A549 (cell line): ENCODE measurements around the gene IRX4. TPM values are rescaled to one million over a fixed set of nuclear protein-coding genes. Genes with fewer than 3 reads are reported as not detected.
A peak's percentile ranks its signal among the peaks of the same experiment; 100 is the strongest.

ENCODE experiments used
- ATAC-seq, 2 experiments: fragments of 200-7000 bp in 1 of 2; fragments of >200 bp in 1 of 2; cut with Nextera tagmentation in 1 of 2; cut with Tn5 transposase in 1 of 2; 3 replicates each; pipeline versions ENCODE4 v1.8.0 to v1.9.1; 2018 to 2020; ENCODE audit warnings: mild to moderate bottlenecking in 1 of 2, moderate library complexity in 1 of 2
- CTCF ChIA-PET: fragments of 300-600 bp; sonication (Branson Sonifier 250); formaldehyde crosslinking; extraction: SDS; loops from one replicate; lab custom pipeline; 2021; ENCODE audit warnings: antibody characterized with exemption, inconsistent platforms; lab: Yijun Ruan, JAX
- POLR2A ChIA-PET: fragments of 350-600 bp; formaldehyde crosslinking; extraction: SDS; loops from one replicate; lab custom pipeline; 2021; ENCODE audit warnings: antibody characterized with exemption, inconsistent platforms; lab: Yijun Ruan, JAX
- DNase-seq, 2 experiments: peaks; one replicate each; pipeline versions ENCODE4 v3.0.0 to v3.0.0-alpha.2; 2011 to 2016; ENCODE audit warnings: low read depth in 1 of 2, low spot score in 1 of 2
- FAIRE-seq: peaks from 2 replicates; lab custom pipeline; 2011; peaks lifted over from hg19 to GRCh38; lab: Jason Lieb, UNC
- H3K27ac ChIP-seq, 2 experiments: fragments of >200 bp; sonication (Bioruptor Twin); formaldehyde crosslinking; 3 replicates each; pipeline ENCODE4 v1.5.1; 2016 to 2017
- H3K4me1 ChIP-seq: fragments of >200 bp; sonication (Bioruptor Twin); formaldehyde crosslinking; 3 replicates; pipeline ENCODE4 v1.6.1; 2016
- H3K4me2 ChIP-seq: fragments of >200 bp; sonication (Bioruptor Twin); formaldehyde crosslinking; 3 replicates; pipeline ENCODE4 v1.6.1; 2016
- H3K4me3 ChIP-seq: fragments of >200 bp; sonication (Bioruptor Twin); formaldehyde crosslinking; 3 replicates; pipeline ENCODE4 v1.5.1; 2016
- H3K9me3 ChIP-seq: fragments of >200 bp; sonication (Bioruptor Twin); formaldehyde crosslinking; 3 replicates; pipeline ENCODE4 v1.6.1; 2016
- CBX2 ChIP-seq: fragments of 200-600 bp; sonication (generic); IDR thresholded peaks from 2 replicates; pipeline ENCODE4 v1.6.1; 2016; ENCODE audit warnings: low read depth, mild to moderate bottlenecking, borderline replicate concordance
- CBX8 ChIP-seq: fragments of 200-600 bp; sonication (generic); IDR thresholded peaks from 2 replicates; pipeline ENCODE4 v1.6.1; 2016
- CHD2 ChIP-seq: fragments of 150-350 bp; IDR thresholded peaks from 2 replicates; pipeline ENCODE4 v1.6.1; 2014; ENCODE audit warnings: low read length; ENCODE audit not compliant: partially characterized antibody
- EHF ChIP-seq: fragments of 250-450 bp; sonication (Bioruptor Pico); IDR thresholded peaks from 2 replicates; pipeline ENCODE4 v1.5.0; 2020; ENCODE audit warnings: mild to moderate bottlenecking
- EP300 ChIP-seq, 2 experiments: fragments of >200 bp; sonication (Bioruptor Twin); formaldehyde crosslinking; IDR thresholded peaks; 2 replicates in 1 of 2; 3 replicates in 1 of 2; pipeline ENCODE4 v1.6.1; 2016 to 2017
- FOXS1 ChIP-seq: fragments of 250-450 bp; sonication (Bioruptor Pico); IDR thresholded peaks from 2 replicates; pipeline ENCODE4 v1.5.0; 2020; ENCODE audit warnings: mild to moderate bottlenecking, moderate library complexity
- GATA3 ChIP-seq: IDR thresholded peaks from 2 replicates; pipeline ENCODE4 v1.6.1; 2012; ENCODE audit warnings: borderline replicate concordance
- NFE2L2 ChIP-seq: fragments of 150-350 bp; conservative IDR thresholded peaks from 2 replicates; pipeline ENCODE4 v1.6.1; 2014; ENCODE audit warnings: low read length
- NR3C1 ChIP-seq: fragments of >200 bp; sonication (Bioruptor Twin); formaldehyde crosslinking; IDR thresholded peaks from 3 replicates; pipeline ENCODE4 v1.6.1; 2017
- RAD21 ChIP-seq, 2 experiments: fragments of >200 bp in 1 of 2; sonication (Bioruptor Twin) in 1 of 2; formaldehyde crosslinking in 1 of 2; IDR thresholded peaks in 1 of 2; conservative IDR thresholded peaks in 1 of 2; 2 replicates in 1 of 2; 3 replicates in 1 of 2; pipeline ENCODE4 v1.6.1; 2012 to 2018; ENCODE audit warnings: inconsistent platforms in 1 of 2
- RARB ChIP-seq: fragments of 250-450 bp; sonication (Bioruptor Pico); IDR thresholded peaks from 2 replicates; pipeline ENCODE4 v1.8.0; 2021; ENCODE audit warnings: mild to moderate bottlenecking, moderate library complexity
- RCOR1 ChIP-seq: fragments of 150-350 bp; IDR thresholded peaks from 2 replicates; pipeline ENCODE4 v1.6.1; 2014; ENCODE audit warnings: antibody characterized with exemption, low read length, low read depth
- TFCP2L1 ChIP-seq: fragments of 250-450 bp; sonication (Bioruptor Pico); IDR thresholded peaks from 2 replicates; pipeline ENCODE4 v1.5.0; 2021; ENCODE audit warnings: mild to moderate bottlenecking
- WGBS: methylation state at CpG from one replicate; pipeline ENCODE4 v1.1.6; 2017; ENCODE audit errors: missing lambda C conversion rate; 5-methylcytosine and 5-hydroxymethylcytosine counted together
- polyA plus RNA-seq, 4 experiments: library from polyadenylated mRNA; depleted of rRNA in 3 of 4; stranded (reverse); fragments of >200 nt; fragmentation: RNase III in 1 of 4; extraction: RNeasy Plus Mini Kit Qiagen cat#74134 plus additional on column Dnase treatment in 1 of 4; gene quantifications; 2 replicates in 3 of 4; 3 replicates in 1 of 4; pipeline ENCODE4 v1.2.3, GENCODE V29; 2011 to 2017
- TF ChIP-seq, protein P1 (sequence below): fragments of 250-450 bp; sonication (Bioruptor Pico); IDR thresholded peaks from 2 replicates; pipeline ENCODE4 v1.5.0; 2020; ENCODE audit warnings: low read depth, mild to moderate bottlenecking, moderate library complexity
- TF ChIP-seq, protein P2 (sequence below): fragments of 150-350 bp; IDR thresholded peaks from 2 replicates; pipeline ENCODE4 v1.6.1; 2014; ENCODE audit warnings: low read depth, mild to moderate bottlenecking, low read length
- TF ChIP-seq, protein P3 (sequence below): fragments of >200 bp; sonication (Bioruptor Twin); formaldehyde crosslinking; IDR thresholded peaks from 3 replicates; pipeline ENCODE4 v1.5.1; 2016
- TF ChIP-seq, protein P4 (sequence below): IDR thresholded peaks from 2 replicates; pipeline ENCODE4 v1.6.1; 2012; ENCODE audit warnings: low read depth, borderline replicate concordance
- TF ChIP-seq, protein P5 (sequence below): IDR thresholded peaks from 2 replicates; pipeline ENCODE4 v1.6.1; 2012
- TF ChIP-seq, protein P6 (sequence below): fragments of 200-600 bp; sonication (generic); IDR thresholded peaks from 2 replicates; pipeline ENCODE4 v1.6.1; 2016; ENCODE audit warnings: antibody characterized with exemption, mild to moderate bottlenecking, moderate library complexity
- TF ChIP-seq, protein P7 (sequence below): fragments of 450-650 bp; IDR thresholded peaks from 2 replicates; pipeline ENCODE4 v1.6.1; 2014; ENCODE audit warnings: antibody characterized with exemption

The IRX4 gene
- polyA plus RNA-seq, 2 of the 4 experiments (the other 2 are of a cell fraction): 0.04 to 0.06 TPM

DNA sequence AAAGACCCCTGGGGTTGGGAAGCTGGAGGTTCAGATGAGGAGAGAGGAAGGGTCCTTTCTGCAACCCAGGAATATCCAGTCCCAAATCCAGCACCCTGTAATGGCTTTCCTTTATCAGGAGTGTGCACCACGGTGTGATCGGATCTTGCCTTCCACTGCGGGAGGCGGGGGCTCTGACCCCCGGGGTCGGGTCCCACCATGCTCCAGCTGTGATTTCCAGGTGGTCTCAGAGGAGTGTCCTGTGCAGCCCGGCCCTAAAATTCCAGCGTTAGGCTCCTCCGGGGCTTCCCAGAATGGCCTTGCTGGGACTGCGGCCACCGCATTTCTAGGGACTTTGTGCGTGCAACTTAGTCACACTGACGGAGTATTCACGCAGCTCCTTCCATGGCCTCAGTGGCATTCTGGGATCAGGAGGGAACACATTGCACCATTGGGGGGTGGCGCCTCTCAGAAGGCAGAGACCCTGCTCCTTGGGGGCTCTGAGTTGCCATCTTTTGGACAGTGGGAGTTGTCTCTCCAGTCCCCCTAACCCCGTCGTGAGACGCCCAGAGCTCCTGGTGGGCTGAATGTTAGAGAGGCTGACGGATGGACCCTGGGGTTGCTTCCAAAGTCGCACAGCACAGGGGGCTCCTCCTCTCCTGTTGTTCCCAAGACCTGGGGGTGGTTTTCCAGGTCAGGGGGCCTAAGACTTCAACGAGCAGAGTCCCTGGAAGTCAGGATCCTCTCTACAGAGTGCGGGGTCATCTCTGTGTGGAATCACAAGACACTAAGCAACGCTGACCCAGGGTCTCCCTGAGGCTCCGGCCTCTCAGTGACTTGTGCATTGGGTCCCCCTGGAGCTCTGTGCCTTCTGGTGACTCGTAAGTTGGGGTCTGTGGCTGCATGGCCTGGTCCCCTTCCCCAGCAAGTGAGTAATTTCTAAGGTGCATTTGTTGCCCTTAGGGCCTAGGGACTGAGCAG lies 42.7 kb upstream of the IRX4 start:
- H3K4me3 ChIP-seq: no peak overlapping the region
- 0 out of 6 replicates have a peak, but pooled peaks of 1 of the 2 experiments have one; percentile 22 for ATAC-seq
- WGBS: 19% methylated on average over 19 of the region's 25 CpGs
- H3K27ac ChIP-seq: no peak overlapping the region
- TF ChIP-seq CBX8 (no peak), NR3C1 (no peak), EHF (CRISPR knock-in tag) (no peak), CBX2 (no peak), GATA3 (no peak), TFCP2L1 (no peak), RARB (CRISPR knock-in tag) (no peak), FOXS1 (CRISPR knock-in tag) (no peak)
- TF ChIP-seq, protein P1, sequence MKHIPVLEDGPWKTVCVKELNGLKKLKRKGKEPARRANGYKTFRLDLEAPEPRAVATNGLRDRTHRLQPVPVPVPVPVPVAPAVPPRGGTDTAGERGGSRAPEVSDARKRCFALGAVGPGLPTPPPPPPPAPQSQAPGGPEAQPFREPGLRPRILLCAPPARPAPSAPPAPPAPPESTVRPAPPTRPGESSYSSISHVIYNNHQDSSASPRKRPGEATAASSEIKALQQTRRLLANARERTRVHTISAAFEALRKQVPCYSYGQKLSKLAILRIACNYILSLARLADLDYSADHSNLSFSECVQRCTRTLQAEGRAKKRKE (CRISPR knock-in tag): no peak
- TF ChIP-seq, protein P2, sequence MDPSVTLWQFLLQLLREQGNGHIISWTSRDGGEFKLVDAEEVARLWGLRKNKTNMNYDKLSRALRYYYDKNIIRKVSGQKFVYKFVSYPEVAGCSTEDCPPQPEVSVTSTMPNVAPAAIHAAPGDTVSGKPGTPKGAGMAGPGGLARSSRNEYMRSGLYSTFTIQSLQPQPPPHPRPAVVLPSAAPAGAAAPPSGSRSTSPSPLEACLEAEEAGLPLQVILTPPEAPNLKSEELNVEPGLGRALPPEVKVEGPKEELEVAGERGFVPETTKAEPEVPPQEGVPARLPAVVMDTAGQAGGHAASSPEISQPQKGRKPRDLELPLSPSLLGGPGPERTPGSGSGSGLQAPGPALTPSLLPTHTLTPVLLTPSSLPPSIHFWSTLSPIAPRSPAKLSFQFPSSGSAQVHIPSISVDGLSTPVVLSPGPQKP: no peak
- TF ChIP-seq, protein P3, sequence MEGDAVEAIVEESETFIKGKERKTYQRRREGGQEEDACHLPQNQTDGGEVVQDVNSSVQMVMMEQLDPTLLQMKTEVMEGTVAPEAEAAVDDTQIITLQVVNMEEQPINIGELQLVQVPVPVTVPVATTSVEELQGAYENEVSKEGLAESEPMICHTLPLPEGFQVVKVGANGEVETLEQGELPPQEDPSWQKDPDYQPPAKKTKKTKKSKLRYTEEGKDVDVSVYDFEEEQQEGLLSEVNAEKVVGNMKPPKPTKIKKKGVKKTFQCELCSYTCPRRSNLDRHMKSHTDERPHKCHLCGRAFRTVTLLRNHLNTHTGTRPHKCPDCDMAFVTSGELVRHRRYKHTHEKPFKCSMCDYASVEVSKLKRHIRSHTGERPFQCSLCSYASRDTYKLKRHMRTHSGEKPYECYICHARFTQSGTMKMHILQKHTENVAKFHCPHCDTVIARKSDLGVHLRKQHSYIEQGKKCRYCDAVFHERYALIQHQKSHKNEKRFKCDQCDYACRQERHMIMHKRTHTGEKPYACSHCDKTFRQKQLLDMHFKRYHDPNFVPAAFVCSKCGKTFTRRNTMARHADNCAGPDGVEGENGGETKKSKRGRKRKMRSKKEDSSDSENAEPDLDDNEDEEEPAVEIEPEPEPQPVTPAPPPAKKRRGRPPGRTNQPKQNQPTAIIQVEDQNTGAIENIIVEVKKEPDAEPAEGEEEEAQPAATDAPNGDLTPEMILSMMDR: no peak
- TF ChIP-seq, all 56 proteins: peak for 0
- no peak for DNase-seq
- CTCF ChIA-PET: no interaction called here
- no peak for FAIRE-seq
- POLR2A ChIA-PET: no interaction called here
- H3K9me3 ChIP-seq: no peaks in the 10 kb centered on the region
- no peak overlapping the region for H3K4me2 ChIP-seq
- H3K4me1 ChIP-seq: no peaks in the 10 kb centered on the region

DNA sequence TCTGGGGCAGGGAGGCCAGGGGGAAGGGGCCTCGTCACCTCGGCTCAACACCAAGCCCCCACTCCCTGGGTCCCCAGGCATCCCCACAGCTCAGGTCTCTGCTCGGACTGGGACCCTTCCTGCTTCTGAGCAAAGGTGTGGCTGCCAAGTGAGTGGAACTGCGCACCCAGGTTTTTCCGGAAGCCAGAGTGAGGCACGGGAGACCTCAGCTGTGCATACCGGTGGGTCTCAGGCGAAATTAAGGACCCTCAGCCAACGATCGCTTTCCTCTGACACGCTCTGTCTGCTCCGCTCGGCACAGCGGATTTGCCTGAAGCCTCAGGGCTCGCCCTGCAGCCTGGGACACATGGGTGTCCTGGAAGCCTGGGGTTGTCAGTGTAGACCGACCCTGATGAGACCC lies 41.0 kb upstream of the IRX4 start:
- no peak for DNase-seq
- no peaks in the 10 kb centered on the region for H3K4me1 ChIP-seq
- ATAC-seq: no peak; a peak in 1 of 6 replicates
- WGBS: 35% methylated on average over 16 of the region's 16 CpGs
- no peak overlapping the region for H3K4me3 ChIP-seq
- POLR2A ChIA-PET: no interaction called here
- CTCF ChIA-PET: no interaction called here
- TF ChIP-seq CHD2: no peak
- no peak for TF ChIP-seq EP300 (IDR thresholded peaks at IDR 0.05)
- TF ChIP-seq, protein P4, sequence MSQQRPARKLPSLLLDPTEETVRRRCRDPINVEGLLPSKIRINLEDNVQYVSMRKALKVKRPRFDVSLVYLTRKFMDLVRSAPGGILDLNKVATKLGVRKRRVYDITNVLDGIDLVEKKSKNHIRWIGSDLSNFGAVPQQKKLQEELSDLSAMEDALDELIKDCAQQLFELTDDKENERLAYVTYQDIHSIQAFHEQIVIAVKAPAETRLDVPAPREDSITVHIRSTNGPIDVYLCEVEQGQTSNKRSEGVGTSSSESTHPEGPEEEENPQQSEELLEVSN: no peak
- no peak overlapping the region for H3K4me2 ChIP-seq
- H3K27ac ChIP-seq: no peak overlapping the region
- no peak for FAIRE-seq
- H3K9me3 ChIP-seq: no peaks in the 10 kb centered on the region

DNA sequence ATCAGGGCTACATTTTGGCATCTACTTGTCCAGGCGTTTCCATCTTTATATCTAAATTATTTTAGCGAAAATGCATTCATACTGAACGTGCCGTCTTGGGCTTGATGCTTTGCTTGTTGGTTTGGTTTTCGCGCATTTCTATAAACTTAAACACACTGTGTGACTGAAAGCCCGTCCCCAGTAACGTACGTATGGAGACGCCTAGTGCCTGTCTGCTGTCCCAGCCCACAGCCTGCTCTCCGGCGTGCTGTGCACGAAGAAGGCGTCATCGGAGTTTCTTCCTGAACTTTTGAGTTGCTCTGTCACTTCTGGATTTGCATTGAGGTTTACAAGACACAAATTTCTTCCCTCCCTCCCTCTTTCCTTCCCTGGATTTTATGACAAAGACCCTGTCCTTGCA lies 40.6 kb upstream of the IRX4 start:
- FAIRE-seq (no peak), ATAC-seq (no peak), DNase-seq (no peak)
- Histone ChIP-seq H3K4me3 (no peak overlapping the region), H3K4me1 (no peaks in the 10 kb centered on the region), H3K9me3 (no peaks in the 10 kb centered on the region), H3K4me2 (no peak overlapping the region), H3K27ac (no peak overlapping the region)
- ChIA-PET CTCF (no interaction called here), POLR2A (no interaction called here)
- TF ChIP-seq, protein P5, sequence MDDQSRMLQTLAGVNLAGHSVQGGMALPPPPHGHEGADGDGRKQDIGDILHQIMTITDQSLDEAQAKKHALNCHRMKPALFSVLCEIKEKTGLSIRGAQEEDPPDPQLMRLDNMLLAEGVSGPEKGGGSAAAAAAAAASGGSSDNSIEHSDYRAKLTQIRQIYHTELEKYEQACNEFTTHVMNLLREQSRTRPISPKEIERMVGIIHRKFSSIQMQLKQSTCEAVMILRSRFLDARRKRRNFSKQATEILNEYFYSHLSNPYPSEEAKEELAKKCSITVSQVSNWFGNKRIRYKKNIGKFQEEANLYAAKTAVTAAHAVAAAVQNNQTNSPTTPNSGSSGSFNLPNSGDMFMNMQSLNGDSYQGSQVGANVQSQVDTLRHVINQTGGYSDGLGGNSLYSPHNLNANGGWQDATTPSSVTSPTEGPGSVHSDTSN: no peak
- TF ChIP-seq NFE2L2 (no peak), RAD21 (conservative IDR thresholded peaks at IDR 0.05 in 1 of 2, IDR thresholded peaks at IDR 0.05 in 1 of 2) (no peak), CHD2 (no peak), RCOR1 (no peak)
- TF ChIP-seq, protein P6, sequence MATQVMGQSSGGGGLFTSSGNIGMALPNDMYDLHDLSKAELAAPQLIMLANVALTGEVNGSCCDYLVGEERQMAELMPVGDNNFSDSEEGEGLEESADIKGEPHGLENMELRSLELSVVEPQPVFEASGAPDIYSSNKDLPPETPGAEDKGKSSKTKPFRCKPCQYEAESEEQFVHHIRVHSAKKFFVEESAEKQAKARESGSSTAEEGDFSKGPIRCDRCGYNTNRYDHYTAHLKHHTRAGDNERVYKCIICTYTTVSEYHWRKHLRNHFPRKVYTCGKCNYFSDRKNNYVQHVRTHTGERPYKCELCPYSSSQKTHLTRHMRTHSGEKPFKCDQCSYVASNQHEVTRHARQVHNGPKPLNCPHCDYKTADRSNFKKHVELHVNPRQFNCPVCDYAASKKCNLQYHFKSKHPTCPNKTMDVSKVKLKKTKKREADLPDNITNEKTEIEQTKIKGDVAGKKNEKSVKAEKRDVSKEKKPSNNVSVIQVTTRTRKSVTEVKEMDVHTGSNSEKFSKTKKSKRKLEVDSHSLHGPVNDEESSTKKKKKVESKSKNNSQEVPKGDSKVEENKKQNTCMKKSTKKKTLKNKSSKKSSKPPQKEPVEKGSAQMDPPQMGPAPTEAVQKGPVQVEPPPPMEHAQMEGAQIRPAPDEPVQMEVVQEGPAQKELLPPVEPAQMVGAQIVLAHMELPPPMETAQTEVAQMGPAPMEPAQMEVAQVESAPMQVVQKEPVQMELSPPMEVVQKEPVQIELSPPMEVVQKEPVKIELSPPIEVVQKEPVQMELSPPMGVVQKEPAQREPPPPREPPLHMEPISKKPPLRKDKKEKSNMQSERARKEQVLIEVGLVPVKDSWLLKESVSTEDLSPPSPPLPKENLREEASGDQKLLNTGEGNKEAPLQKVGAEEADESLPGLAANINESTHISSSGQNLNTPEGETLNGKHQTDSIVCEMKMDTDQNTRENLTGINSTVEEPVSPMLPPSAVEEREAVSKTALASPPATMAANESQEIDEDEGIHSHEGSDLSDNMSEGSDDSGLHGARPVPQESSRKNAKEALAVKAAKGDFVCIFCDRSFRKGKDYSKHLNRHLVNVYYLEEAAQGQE: no peak
- TF ChIP-seq, protein P7, sequence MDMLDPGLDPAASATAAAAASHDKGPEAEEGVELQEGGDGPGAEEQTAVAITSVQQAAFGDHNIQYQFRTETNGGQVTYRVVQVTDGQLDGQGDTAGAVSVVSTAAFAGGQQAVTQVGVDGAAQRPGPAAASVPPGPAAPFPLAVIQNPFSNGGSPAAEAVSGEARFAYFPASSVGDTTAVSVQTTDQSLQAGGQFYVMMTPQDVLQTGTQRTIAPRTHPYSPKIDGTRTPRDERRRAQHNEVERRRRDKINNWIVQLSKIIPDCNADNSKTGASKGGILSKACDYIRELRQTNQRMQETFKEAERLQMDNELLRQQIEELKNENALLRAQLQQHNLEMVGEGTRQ: no peak
- 52% methylated on average over 15 of the region's 15 CpGs for WGBS
